Ascending aorta (tissue), 2 donors: Measurements from ENCODE around the gene SREBF1. TPM values are rescaled to one million over a fixed set of nuclear protein-coding genes. Genes with fewer than 3 reads are reported as not detected.

Experiments used
- DNase-seq, 2 donors: peaks; one replicate each; pipeline ENCODE4 v3.0.0-alpha.2; 2019; ENCODE audit warnings: low spot score in 2 of 2
- H3K27ac ChIP-seq, 2 donors: fragments of 200-600 bp; sonication (generic); one replicate each; pipeline ENCODE4 v1.5.1; 2016 to 2017; ENCODE audit warnings: mild to moderate bottlenecking in 1 of 2
- H3K27me3 ChIP-seq: fragments of 200-600 bp; sonication (generic); one replicate; pipeline ENCODE4 v1.5.1; 2017
- H3K36me3 ChIP-seq, 2 donors: fragments of 200-600 bp; sonication (generic); one replicate each; pipeline ENCODE4 v1.5.1; 2016
- H3K4me1 ChIP-seq, 2 donors: fragments of 200-600 bp; sonication (generic); one replicate each; pipeline ENCODE4 v1.5.1; 2016 to 2017; ENCODE audit warnings: mild to moderate bottlenecking in 1 of 2
- H3K4me3 ChIP-seq, 2 donors: fragments of 200-600 bp; sonication (generic); one replicate each; pipeline ENCODE4 v1.5.1; 2016 to 2017; ENCODE audit warnings: mild to moderate bottlenecking in 1 of 2
- H3K9me3 ChIP-seq, 2 donors: fragments of 200-600 bp; sonication (generic); one replicate each; pipeline ENCODE4 v1.5.1; 2016
- intact Hi-C: fragments of 100-400 bp; cut with DNase I; formaldehyde crosslinking; loops from one replicate; pipeline ENCODE4 v1.15.1; 2023
- total RNA-seq: library from RNA; depleted of rRNA; stranded (reverse); fragments of >200 nt; gene quantifications from one replicate; pipeline ENCODE4 v1.1.0, GENCODE V29; 2016
- TF ChIP-seq, protein P1 (sequence below), 3 experiments: fragments of 200-600 bp in 2 of 3; fragments of 450-650 bp in 1 of 3; sonication (generic) in 2 of 3; IDR thresholded peaks; one replicate each; pipeline ENCODE4 v1.5.1; 2016 to 2019; ENCODE audit warnings: antibody characterized with exemption in 3 of 3, mild to moderate bottlenecking in 1 of 3, moderate library complexity in 1 of 3

SREBF1 gene
- total RNA-seq, 1 donor from 2014 or later, result 141 TPM

DNA sequence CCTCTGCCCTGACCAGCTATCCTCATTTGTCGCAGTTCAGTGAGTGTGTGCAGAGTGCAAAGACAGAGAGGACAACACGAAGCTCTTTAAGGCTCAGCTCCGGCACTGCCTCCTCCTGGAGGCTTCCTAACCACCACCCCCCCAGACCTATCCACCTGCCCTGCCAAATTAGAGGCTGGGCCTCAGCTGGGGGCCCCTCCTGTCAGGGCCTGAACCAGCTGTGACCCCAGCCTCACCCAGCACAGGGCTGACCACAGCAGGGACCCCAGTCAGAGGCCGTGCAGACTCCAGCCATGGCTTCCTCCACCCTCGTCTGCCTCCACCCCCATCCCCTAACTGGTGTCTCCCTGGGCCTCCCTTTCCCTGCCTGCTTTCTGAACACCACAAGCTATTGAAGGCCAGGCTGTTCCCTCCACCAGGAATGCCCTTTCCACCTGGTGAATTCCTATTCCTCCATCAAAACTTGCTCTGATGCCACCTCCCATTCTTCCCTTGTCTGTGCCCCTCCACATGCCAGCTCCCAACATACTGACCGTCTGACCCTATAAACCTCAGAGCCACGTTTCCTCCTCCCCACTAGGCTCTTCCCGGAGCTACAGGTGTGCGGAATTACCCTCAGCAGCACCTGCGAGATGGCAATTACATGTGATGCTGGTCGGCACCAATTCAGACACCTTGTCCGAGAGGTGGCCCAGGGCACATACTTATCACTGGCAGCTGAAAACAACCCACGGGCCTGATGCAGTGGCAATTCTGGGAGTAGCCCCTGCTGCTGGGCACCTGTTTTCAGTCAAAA lies 8.8 kb downstream of the SREBF1 start:
- H3K9me3 ChIP-seq, result no peaks in the 10 kb centered on the region
- H3K27ac ChIP-seq, result no peak overlapping the region
- DNase-seq, result no peak
- no peaks in the 10 kb centered on the region for H3K27me3 ChIP-seq
- H3K36me3 ChIP-seq, result no peaks in the 10 kb centered on the region
- H3K4me1 ChIP-seq, result peaks cover 24 to 25% of the 10 kb centered on the region in 2 donors
- intact Hi-C loops, result no loop called here
- H3K4me3 ChIP-seq, result no peak overlapping the region
- TF ChIP-seq, protein P1, sequence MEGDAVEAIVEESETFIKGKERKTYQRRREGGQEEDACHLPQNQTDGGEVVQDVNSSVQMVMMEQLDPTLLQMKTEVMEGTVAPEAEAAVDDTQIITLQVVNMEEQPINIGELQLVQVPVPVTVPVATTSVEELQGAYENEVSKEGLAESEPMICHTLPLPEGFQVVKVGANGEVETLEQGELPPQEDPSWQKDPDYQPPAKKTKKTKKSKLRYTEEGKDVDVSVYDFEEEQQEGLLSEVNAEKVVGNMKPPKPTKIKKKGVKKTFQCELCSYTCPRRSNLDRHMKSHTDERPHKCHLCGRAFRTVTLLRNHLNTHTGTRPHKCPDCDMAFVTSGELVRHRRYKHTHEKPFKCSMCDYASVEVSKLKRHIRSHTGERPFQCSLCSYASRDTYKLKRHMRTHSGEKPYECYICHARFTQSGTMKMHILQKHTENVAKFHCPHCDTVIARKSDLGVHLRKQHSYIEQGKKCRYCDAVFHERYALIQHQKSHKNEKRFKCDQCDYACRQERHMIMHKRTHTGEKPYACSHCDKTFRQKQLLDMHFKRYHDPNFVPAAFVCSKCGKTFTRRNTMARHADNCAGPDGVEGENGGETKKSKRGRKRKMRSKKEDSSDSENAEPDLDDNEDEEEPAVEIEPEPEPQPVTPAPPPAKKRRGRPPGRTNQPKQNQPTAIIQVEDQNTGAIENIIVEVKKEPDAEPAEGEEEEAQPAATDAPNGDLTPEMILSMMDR (IDR thresholded peaks at IDR 0.05), result no peak

DNA sequence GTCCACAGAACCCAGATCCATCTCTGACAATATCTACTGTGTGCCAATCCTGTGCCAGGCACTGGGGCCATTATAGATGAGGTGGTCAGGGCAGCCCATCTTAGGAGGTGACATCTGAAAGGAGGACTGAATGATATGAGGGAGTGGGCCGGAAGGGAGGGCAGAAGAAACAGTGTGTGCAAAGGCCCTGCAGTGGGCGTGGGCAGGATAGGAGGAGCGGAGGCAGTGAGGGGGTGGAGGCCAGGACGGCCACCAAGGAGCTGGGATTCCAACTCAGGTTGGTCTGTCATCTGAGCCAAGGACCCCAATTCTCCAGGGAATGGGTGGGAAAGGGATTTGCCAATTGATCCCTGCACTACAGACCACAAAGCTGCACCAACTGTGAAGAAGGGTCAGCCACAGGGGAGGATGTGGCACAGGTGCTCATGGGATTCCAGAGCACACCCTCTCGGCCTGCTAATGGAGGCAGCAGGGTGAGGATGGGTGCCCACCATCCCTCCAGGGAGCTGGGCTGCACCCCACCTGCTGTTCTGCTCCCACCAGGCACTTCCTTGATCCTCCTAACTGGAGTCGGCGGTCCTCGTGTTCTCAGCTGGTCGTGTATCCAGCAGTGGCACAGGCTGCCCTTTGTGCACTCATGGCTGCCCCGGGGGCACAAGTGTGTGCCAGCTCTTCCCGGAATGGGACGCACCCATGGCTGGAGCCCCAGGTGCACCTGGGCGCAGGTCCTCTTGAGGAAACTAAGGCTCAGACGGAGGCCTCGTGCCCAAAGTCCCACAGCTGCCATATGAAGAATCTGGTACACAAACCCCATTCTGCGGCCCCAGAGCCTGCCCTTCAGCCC lies 9.6 kb downstream of the SREBF1 start:
- Histone ChIP-seq H3K27me3 (no peaks in the 10 kb centered on the region), H3K4me1 (peaks cover 32 to 34% of the 10 kb centered on the region in 2 donors), H3K27ac (no peak overlapping the region), H3K4me3 (no peak overlapping the region), H3K9me3 (no peaks in the 10 kb centered on the region), H3K36me3 (no peaks in the 10 kb centered on the region)
- TF ChIP-seq, protein P1 (IDR thresholded peaks at IDR 0.05), result no peak
- no peak for DNase-seq
- intact Hi-C loops, result no loop called here

DNA sequence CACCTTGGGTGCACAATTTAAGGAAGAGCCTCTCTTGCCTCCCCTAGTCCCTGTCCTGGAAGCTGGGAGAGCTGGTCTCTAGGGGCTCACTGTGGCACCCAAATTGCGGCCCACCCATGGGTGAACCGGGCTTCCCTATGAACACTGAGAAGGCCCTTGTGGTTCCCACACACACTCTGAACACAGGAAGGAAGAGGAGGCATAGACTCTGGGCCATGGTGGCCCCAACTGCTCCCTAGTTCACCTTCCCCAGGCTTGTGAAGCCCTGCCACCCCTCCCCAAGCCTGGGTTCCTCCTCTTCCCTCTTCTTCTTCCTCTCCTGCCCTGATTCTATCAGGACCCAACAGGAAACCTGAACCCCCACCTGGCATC lies 10.5 kb downstream of the SREBF1 start:
- Histone ChIP-seq H3K27me3 (no peaks in the 10 kb centered on the region), H3K36me3 (no peaks in the 10 kb centered on the region), H3K4me3 (no peak overlapping the region), H3K27ac (no peak overlapping the region), H3K4me1 (peaks cover 37 to 38% of the 10 kb centered on the region in 2 donors), H3K9me3 (no peaks in the 10 kb centered on the region)
- TF ChIP-seq, protein P1 (IDR thresholded peaks at IDR 0.05), result no peak
- intact Hi-C loops, result no loop called here
- DNase-seq, result no peak

DNA sequence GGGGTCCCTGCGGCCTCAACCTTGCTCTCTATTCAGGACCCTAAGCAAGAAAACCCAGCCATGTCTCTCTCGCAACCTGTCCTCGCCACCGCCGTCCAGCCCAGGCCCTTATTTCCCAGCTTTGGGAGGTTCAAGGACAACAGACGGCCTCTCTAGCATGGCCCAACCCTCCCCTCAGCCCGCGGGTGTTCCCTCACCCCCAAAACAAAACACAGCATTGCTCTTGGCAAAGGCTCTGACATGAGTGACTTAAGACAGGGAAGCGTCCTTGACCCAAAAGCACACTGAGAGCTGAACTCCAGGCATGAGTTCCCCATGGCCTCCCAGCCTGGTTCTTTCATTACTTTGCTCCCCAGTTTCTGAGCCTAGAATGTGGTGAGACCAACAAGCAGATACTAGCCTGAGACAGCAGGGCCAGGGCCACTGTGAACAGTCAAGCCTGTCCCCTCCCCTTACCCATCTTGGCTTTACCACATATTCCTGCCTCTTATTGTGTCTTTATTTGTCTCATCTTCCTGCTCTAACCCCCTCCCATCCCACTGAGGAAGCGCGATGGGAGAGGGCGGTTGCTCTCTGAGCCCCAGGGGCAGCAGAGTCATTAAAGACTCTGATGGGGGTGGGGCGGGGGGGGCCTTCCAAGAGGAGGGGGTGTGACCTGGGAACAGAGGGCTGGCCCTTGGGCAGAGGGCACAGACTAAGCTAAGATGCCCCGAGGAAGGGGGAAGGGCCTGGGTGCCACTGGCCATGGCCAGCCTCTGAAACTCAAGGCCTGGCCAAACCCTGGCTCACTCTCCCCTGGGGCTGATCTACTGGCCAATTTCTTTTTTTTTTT lies 11.8 kb downstream of the SREBF1 start:
- Histone ChIP-seq H3K27ac (peak overlapping the region; percentile 64 to 72), H3K36me3 (peaks cover 0 to under 1% of the 10 kb centered on the region in 2 donors), H3K4me1 (peaks cover 37 to 38% of the 10 kb centered on the region in 2 donors), H3K27me3 (no peaks in the 10 kb centered on the region), H3K9me3 (no peaks in the 10 kb centered on the region), H3K4me3 (peak overlapping the region in 1 of 2 donors; percentile 62)
- DNase-seq, result peak in 1 of 2 donors; percentile 37
- intact Hi-C loops, result no loop called here
- TF ChIP-seq, protein P1 (IDR thresholded peaks at IDR 0.05), result no peak

DNA sequence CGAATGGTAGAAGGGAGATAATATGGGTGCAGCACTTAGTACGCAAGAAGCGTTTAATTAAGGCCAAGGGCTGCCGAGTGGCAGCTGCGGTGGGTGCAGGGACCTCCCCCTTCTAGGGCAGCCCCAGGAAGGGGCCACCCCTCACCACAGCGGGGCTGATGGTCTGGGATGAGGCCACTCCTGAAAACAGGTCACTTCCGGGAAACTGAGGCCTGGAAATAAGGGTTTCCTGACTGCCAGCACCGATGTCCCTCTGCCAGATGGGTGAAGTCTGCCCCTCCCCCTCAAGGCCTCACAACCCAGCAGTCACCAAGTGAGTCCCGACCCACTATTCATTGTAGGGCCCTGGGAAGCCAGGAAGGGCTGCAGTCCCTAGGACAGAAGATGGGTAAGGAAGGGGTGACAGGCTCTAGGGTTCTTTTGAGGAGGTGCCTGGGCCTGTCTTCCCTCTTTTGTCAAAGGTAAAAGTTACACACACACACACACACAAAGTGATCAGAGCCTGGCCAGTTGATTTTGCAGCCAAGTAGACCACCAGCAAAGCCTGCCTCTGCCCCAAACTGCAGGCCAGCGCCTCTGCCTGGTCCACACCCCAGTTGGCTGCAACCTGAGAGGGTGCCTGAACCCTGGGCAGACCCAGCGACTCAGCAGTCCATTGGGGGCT lies 12.5 kb downstream of the SREBF1 start:
- intact Hi-C loops, result no loop called here
- Histone ChIP-seq H3K27me3 (no peaks in the 10 kb centered on the region), H3K9me3 (no peaks in the 10 kb centered on the region), H3K4me1 (peaks cover 37 to 38% of the 10 kb centered on the region in 2 donors), H3K36me3 (peaks cover 0 to 7% of the 10 kb centered on the region in 2 donors), H3K27ac (peak overlapping the region; percentile 64 to 72), H3K4me3 (peak overlapping the region; percentile 51 to 62)
- DNase-seq, result no peak
- TF ChIP-seq, protein P1 (IDR thresholded peaks at IDR 0.05), result no peak
